ENCODE results near the gene STN1. TPM values are rescaled to one million over a fixed set of nuclear protein-coding genes. Genes with fewer than 3 reads are reported as not detected.

Gene STN1, protein sequence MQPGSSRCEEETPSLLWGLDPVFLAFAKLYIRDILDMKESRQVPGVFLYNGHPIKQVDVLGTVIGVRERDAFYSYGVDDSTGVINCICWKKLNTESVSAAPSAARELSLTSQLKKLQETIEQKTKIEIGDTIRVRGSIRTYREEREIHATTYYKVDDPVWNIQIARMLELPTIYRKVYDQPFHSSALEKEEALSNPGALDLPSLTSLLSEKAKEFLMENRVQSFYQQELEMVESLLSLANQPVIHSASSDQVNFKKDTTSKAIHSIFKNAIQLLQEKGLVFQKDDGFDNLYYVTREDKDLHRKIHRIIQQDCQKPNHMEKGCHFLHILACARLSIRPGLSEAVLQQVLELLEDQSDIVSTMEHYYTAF
- total RNA-seq (2014; rRNA removed; shearing (Covaris generic)): 13.4 and 16.0 TPM in 2 replicates

DNA sequence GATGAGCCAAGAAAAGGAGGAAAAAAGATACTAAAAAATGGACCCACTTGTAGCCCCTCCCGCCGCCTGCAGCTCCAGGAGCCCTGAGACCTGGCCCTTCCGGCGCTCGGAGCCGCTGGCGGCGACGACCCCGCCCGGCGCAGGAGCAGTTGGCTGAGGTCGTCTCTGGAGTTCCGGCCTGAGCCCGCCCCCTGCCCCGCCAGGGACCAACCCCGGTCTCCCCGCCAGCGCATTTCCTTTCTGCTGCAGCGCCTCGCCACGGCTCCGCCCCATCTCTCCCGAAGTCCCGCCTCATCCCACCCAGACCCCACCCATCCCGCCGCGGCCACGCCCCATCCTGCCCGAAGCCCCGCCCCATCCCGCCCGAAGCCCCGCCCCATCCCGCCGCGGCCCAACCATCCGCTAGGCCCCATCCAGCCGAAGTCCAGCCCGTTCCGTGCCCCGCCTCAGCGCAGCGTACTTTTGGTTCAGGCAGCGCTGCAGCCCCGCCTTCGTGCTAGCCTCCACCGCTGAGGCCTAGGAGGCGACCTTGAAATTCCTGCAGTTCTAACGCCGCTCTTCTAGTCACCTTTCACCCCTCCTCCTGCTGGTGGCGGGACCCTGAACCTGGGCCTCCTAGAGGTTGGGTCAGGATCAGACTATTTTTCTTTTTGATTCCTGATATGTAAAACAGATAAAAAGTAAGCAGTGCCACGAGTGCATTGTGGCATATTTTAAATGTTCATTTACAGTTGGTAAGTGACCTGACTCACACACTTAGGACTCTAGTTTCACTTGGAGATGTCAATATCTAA lies at the start of gene STN1:
Gene STN1, minus strand, starts transcription at position 132 of the 794 bp plus-strand sequence. CDS start 590 bp downstream, outside the sequence.
- DNase-seq (ENCODE audit: low read depth): peak; percentile 95

DNA sequence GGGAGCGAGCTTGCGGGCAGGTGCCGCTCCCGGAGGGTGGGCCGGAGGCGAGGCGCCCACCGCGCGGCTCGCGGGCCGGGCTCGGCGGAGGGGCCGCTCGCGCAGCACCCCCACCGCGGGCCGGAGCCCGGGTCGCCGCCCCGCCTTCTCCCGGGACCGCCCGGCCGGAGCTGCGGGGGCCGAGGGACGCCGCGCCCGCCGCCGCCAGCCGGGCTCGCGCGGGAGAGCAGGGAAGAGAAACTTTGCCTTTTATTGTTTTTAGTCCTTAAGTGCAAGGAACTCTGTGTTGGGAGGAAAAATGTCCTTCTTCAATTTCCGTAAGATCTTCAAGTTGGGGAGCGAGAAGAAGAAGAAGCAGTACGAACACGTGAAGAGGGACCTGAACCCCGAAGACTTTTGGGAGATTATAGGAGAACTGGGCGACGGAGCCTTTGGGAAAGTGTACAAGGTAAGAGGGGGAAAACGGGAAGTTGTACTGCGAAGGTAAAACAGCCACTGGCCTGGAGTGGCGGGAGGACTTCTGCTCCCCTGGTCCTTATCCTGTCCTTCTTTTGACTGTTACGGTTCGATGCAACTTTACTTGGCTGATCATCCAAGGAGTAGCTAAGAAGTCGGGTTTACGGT lies 49.6 kb upstream of the STN1 start:
- peak; percentile 25 for DNase-seq (ENCODE audit: low read depth)

DNA sequence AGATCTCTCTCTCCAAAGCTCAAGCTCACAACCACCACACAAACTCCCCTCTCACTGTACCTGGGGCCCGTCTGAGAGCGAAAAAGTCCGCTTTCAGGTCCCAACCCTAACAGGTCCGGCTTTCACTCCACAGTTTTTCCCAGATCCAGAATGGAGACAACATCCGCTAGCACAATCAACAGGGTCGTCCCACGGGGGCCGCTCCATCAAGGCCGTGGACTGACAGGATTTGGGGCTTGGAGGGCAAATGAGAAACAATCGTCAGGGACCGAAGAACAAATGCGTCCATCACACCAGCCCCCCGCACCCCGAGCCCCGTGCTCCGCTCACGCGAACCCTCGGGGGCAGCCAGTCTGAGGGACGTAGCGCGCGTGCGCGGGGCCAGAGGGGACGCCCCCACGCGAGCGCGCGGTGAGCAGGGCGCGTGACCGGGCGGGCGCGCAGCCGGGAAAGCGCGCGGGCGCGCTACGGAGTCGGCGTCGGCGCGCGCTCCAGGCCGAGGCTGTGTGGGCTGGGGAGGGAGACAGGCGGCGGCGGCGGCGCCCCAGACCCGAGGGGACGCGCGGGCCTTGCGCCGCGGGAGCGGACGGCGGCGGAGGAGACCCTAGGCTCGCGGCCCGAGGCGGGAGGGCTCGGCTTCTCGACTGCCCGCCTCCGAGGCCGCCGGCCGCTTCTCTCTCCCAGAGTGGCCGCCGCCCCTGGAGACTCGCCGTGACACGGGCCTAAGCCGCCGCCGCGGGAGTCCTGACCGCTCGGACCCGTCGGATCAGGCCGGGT lies 48.9 kb upstream of the STN1 start, which contains the start of gene SLK:
Gene SLK, plus strand, starts transcription at position 470 of the 777 bp plus-strand sequence. CDS start 606 bp downstream, outside the sequence.
- DNase-seq (ENCODE audit: low read depth): peak; percentile 86

DNA sequence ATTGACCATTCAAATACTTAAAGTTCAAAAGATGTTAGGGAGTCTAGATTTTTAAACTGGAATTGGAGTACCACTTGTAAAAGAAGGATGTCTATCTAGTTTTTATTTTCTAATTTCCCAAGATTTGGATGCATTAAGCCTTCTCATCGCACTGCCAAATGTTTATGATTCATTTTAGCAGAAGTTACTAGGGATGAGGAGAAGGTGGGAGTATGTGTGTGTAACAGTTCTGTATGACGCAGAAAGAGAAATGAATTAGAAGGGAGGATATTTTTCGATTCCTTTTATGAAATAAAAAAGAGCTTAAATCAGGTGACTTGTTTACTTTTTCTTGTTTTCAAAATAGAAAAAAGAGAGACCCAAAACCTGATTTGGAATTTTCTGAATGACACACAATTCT lies 42.1 kb upstream of the STN1 start:
- DNase-seq (ENCODE audit: low read depth): no peak

DNA sequence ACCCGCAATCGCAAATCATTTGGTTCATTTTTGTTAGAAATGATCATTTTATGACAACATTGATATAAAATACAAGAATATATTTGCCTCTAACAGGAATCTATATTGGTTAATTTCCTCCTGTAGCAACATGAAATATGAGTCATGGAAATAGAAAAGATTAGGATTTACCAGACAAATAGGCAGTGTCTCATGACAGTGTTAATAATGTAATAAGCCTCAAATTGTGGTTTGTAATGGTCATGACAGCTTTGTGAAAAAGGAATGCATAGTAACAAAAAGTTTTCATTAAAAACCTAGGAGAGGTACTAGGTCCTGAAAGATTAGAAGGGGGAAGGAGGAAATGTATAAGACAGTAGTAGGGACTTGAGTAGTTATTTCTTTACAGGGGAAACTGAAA lies 41.0 kb upstream of the STN1 start:
- DNase-seq (ENCODE audit: low read depth): no peak

DNA sequence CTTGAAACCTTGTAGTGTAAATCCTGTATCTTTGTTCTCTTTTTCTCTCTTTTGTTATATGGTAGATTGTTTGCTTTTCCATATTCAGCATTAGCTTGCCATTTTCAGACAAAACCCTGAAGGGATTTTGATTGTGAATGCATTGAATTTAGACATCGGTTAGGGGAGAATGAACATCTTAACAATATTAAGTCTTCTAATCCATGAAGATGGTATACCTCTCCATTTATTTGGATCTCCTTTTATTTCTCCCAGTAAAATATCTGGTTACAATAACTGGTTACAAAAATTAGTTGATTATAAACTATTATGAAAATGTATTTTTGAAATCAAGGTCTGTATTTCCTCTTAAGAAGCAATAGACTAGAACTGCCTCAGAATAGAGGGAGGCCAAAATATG lies 36.6 kb upstream of the STN1 start:
- no peak for DNase-seq (ENCODE audit: low read depth)

DNA sequence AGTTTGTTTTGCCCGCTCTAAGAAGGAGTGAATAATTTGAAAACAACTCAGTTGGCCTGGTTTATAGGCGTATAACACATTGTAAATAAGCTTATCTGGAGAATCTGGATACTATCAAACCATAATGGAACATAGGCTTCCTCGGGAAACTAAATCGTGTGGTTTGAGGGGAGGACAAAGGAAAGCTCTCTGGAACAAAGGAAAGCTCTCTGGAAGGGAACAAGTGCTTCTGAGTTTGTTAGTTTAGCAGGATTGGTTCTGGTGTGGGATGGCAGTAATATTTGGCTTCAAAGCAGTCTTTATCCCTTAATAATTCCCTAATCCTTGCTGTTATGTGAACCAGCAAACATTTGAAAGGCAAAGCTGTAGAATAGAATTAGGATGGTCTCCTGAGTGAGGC lies 34.0 kb upstream of the STN1 start:
- DNase-seq (ENCODE audit: low read depth): no peak

DNA sequence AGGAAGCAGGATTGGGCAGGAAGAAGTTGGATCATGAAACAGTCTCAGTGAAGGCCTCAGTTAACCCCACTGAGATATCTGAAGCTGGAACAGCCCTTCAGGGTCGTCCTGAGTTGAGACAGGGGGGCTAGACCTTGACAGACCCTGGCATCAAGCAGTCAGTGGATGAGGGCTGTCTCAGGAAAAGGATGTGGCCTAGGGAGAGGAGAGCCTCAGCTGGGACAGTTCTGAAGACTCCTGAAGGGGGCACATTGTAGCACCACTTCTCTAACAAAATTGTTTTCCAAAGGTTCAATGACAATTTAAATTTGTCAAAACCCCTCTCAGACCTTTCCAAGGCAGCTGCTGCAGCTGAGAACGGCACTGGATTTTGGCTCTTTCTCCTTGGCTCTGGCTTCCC lies 33.2 kb upstream of the STN1 start:
- no peak for DNase-seq (ENCODE audit: low read depth)

DNA sequence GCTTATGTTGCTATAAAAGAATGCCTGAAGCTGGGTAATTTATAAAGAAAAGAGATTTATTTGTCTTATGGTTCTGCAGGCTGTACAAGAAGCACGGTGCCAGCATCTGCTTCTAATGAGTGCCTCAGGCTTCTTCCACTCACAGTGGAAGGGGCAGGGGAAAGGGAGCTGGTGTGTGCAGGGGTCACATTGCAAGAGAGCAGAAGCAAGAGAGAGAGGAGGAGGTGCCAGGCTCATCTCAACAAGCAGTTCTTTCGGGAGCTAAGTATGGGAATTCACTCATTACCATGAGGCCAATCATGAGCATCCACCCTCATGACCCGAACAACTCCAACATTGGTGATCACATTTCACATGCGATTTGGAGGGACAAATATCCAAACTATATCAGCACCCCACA lies 31.7 kb upstream of the STN1 start:
- no peak for DNase-seq (ENCODE audit: low read depth)

DNA sequence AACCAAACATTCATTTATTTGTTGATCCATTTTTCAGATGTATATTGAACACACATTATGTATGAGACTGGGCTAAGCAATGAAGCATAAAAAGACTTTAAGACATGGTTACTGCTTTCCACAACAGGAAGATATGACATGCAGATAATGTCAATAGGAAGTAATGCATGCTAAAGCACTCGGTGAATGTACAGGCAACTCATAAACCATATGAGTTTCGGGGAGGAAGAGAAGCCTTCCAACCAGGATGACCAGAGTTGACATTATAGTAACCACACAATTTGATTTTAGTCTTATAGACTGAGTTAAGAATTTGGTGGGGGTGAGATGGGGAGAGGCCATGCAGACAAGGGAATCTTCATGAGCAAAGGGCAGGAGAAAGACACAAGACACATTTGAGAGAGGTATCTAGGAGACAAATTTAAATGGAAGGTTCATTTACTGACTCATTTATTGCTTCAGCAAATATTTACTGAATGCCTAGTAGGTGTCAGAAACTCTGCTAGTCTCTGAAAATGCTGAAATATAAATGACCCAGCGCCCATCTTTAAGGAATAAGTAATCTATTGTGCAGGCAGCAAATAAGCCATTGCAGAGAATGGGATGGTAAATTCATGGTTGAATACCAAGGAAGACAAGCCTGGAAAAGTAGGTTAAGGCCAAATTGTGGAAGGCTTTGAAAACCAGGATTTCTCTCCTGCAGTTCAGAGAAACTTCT lies 30.0 kb upstream of the STN1 start:
- DNase-seq (ENCODE audit: low read depth): no peak

DNA sequence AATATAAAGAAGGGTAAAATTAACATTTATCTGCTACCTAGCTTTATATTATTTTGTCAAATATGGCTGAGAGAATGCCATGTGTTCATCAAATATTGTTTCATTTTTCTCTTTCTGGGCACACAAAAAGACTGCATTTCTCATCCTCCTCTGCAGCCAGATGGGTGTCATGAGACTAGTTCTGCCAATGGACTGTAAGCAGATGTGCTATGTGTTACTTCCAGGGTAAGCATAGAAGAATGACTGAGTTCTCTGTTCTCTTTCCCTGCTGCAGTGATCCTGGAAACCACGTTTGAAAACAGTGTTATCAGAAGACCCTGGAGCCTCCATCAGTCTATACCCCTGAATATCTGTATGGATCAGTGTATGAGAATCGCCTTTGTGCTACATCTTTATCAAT lies 24.9 kb upstream of the STN1 start:
- DNase-seq (ENCODE audit: low read depth): no peak

DNA sequence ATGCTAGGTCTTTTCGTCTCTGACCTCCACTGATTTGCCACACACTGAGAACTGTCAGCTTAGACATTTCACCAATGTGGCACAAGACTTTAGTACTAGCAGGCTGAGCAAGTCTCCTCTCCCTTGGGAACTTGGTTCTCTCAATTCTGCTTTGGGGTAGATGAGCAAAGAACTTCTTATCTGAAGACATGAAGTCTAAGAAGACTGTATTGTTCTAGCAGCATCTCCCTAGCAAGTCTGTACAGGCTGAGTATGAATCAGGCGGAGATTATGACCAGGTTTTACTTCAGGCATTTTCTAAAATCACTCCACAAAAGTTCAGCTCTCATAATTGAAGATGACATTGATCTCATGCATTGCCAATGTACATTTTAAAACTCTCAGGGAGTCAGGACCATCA lies 23.8 kb upstream of the STN1 start:
- DNase-seq (ENCODE audit: low read depth): no peak

DNA sequence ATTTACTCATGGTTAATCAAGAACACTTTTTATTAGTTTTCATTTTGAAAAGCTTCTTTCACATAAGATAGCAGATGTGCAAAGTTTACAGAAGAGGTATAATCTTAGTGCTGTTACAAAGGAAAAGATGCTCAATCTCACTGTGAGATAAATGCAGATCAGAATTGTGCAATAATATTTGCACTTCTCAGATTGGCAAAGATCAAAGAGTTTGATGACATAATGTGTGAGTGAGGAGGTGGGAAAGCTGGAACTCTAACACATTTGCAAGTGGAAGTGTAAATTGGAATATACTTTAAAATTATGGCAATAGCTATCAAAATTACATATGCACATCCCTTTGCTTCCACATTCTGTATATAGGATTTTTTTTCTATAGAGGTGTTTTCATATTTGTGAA lies 21.5 kb upstream of the STN1 start:
- no peak for DNase-seq (ENCODE audit: low read depth)

DNA sequence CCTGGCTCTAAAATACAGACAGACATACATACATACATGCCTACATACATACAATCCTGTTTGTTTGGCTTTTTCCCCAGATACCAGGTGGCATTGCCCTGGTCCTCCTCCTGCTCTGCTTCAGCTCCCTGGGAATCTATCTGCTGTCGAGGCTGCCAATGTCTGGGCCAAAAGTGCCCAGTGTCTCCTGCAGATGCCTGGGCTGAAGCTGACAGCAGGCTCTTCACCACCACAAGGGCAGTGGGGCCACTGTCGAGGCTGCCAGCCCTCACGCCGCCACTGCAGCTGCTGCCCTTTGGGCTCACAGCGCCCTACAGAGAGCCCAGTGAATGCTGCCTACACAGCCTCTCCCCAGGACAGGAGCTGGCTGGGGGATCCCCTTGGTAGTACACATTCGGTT lies 18.0 kb upstream of the STN1 start:
- DNase-seq (ENCODE audit: low read depth): no peak

DNA sequence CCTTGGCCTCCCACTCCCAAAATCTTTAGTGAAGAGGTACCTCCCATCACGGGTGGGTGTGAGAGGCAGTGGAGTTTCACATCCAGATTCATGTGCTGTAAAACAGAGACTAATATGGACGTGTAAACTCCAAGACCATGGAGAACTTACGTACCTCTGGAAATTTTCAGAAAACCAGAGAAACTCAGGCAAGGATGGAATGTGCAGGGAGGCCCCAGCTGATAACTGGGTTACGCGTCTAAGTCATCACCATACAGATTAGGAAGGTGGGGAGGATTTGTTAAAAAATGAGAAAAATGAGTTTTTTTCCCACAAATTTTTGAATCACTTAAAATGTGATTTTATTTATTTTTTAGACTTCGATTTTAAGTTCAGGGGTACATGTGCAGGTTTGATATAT lies 16.3 kb upstream of the STN1 start:
- no peak for DNase-seq (ENCODE audit: low read depth)

DNA sequence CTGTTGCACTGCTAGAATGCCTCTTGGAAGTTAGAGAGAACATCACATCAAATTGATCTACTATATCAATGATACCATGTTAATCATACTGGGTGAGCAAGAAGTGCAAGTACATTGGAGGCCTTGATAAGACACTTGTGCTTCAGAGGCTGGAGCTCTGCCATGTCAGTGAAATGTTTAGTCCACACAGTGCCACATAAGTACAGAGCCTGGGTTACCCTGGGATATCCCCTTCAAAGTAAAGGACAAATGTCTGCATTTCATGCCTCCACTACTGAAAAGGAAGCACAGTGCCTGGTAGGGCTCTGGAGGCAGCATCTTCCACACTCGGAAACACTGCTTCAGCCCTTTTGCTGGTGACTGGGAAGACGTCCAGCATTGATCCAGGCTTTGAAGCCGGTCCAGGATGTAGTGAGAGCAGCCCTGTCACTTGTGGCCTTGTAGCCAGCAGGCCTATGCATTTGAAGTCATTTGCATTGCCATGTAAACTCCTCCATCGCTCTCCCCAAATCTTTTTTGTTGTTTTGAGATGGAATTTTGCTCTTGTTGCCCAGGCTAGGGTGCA lies 15.7 kb upstream of the STN1 start:
- DNase-seq (ENCODE audit: low read depth): no peak

DNA sequence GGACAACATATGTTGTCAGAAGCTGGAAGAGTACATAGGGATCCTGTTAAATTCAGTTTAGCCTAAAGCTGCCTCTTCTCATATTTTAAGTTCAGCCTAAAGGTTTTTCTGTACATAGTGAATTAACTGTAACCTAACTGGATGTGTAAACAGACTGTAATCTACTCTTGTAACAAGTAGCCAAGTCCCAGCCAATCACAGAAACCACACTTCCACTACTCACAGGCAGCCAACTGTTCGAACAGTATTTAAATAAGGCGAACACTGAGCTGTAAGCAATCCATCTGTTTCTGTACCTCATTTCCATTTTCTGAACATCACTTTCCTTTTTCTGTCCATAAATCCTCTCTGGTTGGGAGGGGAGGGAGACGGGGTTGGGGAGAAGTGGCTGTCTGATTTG lies 15.0 kb upstream of the STN1 start:
- DNase-seq (ENCODE audit: low read depth): no peak

DNA sequence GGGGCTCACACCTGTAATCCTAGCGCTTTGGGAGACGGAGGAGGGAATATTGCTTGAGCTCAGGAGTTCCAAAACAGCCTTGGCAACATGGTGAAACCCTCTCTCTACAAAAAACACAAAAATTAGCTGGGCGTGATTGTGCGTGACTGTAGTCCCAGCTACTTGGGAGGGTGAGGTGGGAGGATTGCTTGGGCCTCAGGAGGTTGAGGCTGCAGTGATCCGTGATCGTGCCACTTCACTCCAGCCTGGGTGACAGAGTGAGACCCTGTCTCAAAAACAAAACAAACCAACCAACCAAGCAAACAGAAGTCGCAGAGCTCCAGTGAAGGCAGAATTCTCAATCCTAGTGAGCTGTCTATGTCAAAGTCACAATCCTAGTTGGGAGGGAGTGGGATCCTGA lies 14.3 kb upstream of the STN1 start:
- no peak for DNase-seq (ENCODE audit: low read depth)

DNA sequence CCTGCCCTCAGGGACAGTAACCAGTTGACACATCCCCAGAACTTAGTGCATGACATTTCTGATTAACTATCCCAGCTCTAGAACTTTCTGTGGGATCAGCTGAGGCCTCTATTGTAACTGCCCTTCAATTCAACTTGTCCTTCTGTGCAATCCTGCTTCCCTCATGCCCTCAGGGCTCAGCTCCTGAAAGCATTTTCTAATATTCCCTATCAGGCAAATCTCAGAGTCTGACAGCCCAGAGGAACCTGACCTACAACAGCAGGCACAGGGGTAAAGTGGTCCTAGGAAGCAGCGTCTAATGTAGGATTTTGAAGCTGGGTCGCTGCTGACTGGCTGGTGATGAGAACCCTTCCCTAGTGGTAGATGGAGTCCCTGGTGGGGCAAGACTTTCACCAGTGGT lies 13.6 kb upstream of the STN1 start:
- no peak for DNase-seq (ENCODE audit: low read depth)

DNA sequence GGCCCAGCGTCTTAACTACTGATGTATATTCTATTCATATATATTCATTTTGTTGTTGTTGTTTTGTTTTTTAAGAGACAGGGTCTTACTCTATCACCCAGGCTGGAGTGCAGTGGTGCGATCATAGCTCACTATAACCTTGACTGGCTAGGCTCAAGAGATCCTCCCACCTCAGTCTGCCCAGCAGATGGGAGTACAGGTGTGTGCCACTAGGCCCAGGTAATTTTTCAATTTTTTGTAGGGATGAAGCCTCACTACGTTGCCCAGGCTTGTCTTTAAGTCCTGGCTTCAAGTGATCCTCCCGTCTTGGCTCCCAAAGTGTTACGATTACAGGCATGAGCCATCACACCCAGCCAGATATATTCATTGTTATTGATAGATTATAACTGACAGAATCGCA lies 12.9 kb upstream of the STN1 start:
- no peak for DNase-seq (ENCODE audit: low read depth)

DNA sequence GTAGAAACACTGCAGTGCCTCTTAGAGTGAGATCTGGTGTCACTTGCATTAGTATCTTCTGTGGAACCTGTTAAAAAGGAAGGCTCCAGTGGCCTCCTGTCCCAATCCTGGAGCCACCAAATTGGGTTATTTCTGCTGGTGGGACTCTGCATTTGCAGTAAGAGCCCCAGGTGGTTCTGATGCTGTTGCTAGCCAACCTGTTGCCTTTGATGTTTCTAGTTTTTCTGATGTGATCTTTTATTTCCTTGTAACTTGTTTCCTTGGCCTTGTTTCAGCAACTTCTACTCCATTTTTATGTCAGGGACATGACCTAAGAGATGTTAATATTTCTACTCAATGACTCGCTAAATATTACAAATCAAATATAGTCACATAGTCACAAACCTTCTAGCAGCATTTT lies 12.5 kb upstream of the STN1 start:
- no peak for DNase-seq (ENCODE audit: low read depth)

All from Daoy (cell line).